ENCODE data around the gene ELF5.

- TF ChIP-seq CTCF (IDR thresholded peaks at IDR 0.05; ENCODE audit: insufficient read depth, low read length, poor library complexity, severe bottlenecking) (no peak), EZH2phosphoT487 (conservative IDR thresholded peaks at IDR 0.05; ENCODE audit: low read length) (no peak)
Observed at GRCh38 chr11:34432822-34433221, 80.8 kb downstream of the ELF5 start.
